Suprapubic skin (tissue), 4 donors: ENCODE measurements around the gene CYP46A1. TPM values are rescaled to one million over a fixed set of nuclear protein-coding genes. Genes with fewer than 3 reads are reported as not detected.

Experiments
- DNase-seq, 2 donors: peaks; one replicate each; pipeline ENCODE4 v3.0.0-alpha.2; 2019; ENCODE audit warnings: low spot score in 2 of 2
- H3K27ac ChIP-seq: fragments of 200-600 bp; sonication (generic); one replicate; pipeline ENCODE4 v1.5.1; 2019
- H3K27me3 ChIP-seq: fragments of 200-600 bp; sonication (generic); one replicate; pipeline ENCODE4 v1.5.1; 2019
- H3K36me3 ChIP-seq: fragments of 200-600 bp; sonication (generic); one replicate; pipeline ENCODE4 v1.5.1; 2019
- H3K4me1 ChIP-seq: fragments of 200-600 bp; sonication (generic); one replicate; pipeline ENCODE4 v1.5.1; 2019
- H3K4me3 ChIP-seq: fragments of 200-600 bp; sonication (generic); one replicate; pipeline ENCODE4 v1.5.1; 2019; ENCODE audit warnings: mild to moderate bottlenecking
- H3K9me3 ChIP-seq: fragments of 200-600 bp; sonication (generic); one replicate; pipeline ENCODE4 v1.5.1; 2019
- EP300 ChIP-seq: sonication (generic); formaldehyde crosslinking; IDR thresholded peaks from one replicate; pipeline ENCODE4 v1.6.1; 2017; ENCODE audit warnings: antibody characterized with exemption
- POLR2A ChIP-seq, 2 donors: fragments of 450-650 bp; IDR thresholded peaks; one replicate each; pipeline ENCODE4 v1.6.1; 2017; ENCODE audit warnings: antibody characterized with exemption in 2 of 2, mild to moderate bottlenecking in 2 of 2, moderate library complexity in 2 of 2
- POLR2AphosphoS5 ChIP-seq, 3 donors: sonication (generic); formaldehyde crosslinking; IDR thresholded peaks; one replicate each; pipeline ENCODE4 v1.6.1; 2017; ENCODE audit warnings: antibody characterized with exemption in 3 of 3
- WGBS: methylation state at CpG from one replicate; pipeline ENCODE4 v1.1.5; 2018; 5-methylcytosine and 5-hydroxymethylcytosine counted together
- total RNA-seq, 4 donors: library from RNA; depleted of rRNA; stranded (reverse); fragments of >200 nt; gene quantifications; one replicate each; pipeline ENCODE4 v1.1.0, GENCODE V29; 2016
- TF ChIP-seq, protein P1 (sequence below), 2 donors: fragments of 200-600 bp in 1 of 2; fragments of 450-650 bp in 1 of 2; sonication (generic) in 1 of 2; IDR thresholded peaks; one replicate each; pipeline ENCODE4 v1.5.1; 2016 to 2019; ENCODE audit warnings: antibody characterized with exemption in 2 of 2, mild to moderate bottlenecking in 1 of 2, moderate library complexity in 1 of 2

The CYP46A1 gene
- total RNA-seq, 4 donors from 2014 or later = 0.47 to 2.0 (median 1.0) TPM; not detected in 1

DNA sequence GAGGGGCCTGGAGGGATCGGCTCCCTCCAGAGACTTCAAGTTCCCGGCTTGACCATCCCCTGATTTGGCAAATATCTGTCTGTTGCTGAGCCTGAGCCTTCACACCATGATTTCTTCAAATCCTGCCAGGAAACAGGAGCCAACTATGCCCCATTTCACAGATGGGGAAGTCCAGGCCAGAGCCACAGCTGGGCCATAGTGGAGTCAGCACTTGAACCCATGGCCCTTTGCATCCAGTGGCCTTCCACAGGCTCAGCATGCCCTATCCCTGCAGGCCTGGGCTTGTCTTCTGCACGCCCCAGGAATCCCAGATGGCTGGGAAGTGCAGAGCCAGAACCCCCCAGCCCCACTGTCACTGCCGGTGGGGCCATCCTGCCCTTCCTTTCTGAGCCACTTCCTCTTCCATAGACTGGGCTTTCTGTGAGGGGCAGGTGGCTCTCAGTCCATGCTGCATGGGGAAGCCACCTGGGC is 44.9 kb downstream of the CYP46A1 start:
- no peak for TF ChIP-seq POLR2AphosphoS5 (IDR thresholded peaks at IDR 0.05)
- TF ChIP-seq EP300 = no peak
- TF ChIP-seq, protein P1, sequence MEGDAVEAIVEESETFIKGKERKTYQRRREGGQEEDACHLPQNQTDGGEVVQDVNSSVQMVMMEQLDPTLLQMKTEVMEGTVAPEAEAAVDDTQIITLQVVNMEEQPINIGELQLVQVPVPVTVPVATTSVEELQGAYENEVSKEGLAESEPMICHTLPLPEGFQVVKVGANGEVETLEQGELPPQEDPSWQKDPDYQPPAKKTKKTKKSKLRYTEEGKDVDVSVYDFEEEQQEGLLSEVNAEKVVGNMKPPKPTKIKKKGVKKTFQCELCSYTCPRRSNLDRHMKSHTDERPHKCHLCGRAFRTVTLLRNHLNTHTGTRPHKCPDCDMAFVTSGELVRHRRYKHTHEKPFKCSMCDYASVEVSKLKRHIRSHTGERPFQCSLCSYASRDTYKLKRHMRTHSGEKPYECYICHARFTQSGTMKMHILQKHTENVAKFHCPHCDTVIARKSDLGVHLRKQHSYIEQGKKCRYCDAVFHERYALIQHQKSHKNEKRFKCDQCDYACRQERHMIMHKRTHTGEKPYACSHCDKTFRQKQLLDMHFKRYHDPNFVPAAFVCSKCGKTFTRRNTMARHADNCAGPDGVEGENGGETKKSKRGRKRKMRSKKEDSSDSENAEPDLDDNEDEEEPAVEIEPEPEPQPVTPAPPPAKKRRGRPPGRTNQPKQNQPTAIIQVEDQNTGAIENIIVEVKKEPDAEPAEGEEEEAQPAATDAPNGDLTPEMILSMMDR (IDR thresholded peaks at IDR 0.05) = no peak
- TF ChIP-seq POLR2A (IDR thresholded peaks at IDR 0.05) = no peak
- Histone ChIP-seq H3K4me3 (no peak overlapping the region), H3K9me3 (no peaks in the 10 kb centered on the region), H3K36me3 (no peaks in the 10 kb centered on the region), H3K4me1 (peaks cover 15% of the 10 kb centered on the region), H3K27me3 (peaks cover 42% of the 10 kb centered on the region), H3K27ac (no peak overlapping the region)
- DNase-seq = peak; percentile 42 to 56
- WGBS = 64% methylated on average over 4 of the region's 4 CpGs

DNA sequence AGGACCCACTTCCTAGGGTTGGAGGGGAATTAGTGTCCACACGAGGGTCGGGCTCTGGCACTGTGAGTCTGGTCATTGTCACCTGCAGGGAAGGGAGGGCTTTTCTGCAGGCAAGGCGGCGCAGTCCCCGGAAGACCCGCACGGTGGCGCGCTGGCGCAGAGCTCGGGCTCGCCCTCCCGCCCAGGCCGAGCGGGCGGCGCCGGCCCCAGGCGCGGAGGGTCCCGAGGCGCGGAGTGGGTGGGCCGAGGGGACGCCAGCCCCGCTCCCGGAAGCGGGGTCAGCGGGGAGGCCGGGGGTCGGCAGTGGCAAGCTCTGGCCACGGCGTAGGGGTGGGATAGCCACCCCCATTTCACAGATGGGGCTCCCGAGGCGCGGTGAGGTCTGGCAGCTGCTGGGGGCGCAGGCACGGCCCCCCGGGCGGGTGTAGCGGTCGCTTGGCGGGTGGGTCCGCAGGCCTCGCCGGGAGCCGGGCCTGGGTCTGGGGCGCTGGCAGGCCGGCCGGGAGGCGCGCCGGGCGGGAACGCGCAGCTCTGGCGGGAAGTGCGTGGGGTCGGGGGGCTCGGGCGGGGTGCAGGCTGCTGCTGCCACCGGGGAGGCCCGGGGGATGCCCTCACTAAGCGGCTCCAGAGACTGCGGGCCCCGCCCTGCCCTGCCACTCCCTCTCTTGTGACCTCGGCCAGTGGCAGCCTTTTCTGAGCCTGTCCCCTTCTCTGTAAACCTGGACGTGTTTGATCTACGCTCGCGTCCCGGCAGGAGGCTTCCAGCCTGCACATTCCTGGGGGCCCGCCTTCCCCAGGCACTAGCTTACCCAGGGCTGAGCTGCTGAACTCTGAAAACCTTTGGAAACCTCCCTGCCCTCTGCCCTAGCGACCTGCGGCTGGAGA is 46.1 kb downstream of the CYP46A1 start:
- H3K9me3 ChIP-seq = no peaks in the 10 kb centered on the region
- H3K4me3 ChIP-seq = peak overlapping the region; percentile 58
- H3K27ac ChIP-seq = no peak overlapping the region
- no peaks in the 10 kb centered on the region for H3K36me3 ChIP-seq
- peak; percentile 79 to 80 for DNase-seq
- TF ChIP-seq, protein P1 (IDR thresholded peaks at IDR 0.05) = peak; percentile 75 to 96
- TF ChIP-seq EP300 = no peak
- whole genome bisulfite sequencing = no CpG with 5 or more reads among the region's 75 CpGs
- peaks cover 24% of the 10 kb centered on the region for H3K4me1 ChIP-seq
- H3K27me3 ChIP-seq = peaks cover 46% of the 10 kb centered on the region

DNA sequence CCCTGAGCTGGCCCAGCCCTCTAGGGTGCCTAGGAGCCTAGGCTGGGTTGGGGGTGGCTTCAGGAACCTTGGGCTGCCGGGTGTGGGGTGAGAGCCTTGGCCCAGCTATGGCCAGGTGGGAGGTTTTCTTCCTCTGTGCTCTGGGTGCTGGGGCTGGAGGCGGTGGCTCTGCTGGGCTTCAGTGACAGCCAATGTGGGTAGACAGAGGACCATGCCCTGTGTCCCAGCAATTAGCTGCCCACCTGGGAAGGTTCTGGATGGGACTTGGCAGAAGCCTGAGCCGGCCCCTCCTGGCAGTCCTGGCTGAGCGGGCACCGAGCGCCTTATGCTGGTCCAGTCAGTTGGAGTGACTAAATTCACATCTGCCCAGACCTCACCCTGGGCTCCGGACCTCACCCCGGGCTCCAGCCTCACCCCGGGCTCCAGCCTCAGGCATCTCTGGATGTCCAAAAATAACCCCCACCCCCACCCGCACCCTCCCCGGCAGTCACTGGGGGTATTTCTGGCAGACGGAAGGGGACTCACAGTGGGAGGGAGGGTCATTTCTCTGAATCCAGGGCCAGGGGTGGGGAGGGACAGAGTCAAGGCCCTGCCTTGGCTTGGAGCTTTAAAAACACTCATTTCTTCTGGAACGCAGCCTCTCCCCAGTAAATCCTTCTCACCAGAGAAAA is 46.9 kb downstream of the CYP46A1 start:
- H3K27ac ChIP-seq = no peak overlapping the region
- no peak for TF ChIP-seq POLR2A (IDR thresholded peaks at IDR 0.05)
- no peak for TF ChIP-seq POLR2AphosphoS5 (IDR thresholded peaks at IDR 0.05)
- no peak for TF ChIP-seq EP300
- TF ChIP-seq, protein P1 (IDR thresholded peaks at IDR 0.05) = no peak
- peaks cover 28% of the 10 kb centered on the region for H3K4me1 ChIP-seq
- peak; percentile 59 to 77 for DNase-seq
- H3K27me3 ChIP-seq = peaks cover 46% of the 10 kb centered on the region
- no peak overlapping the region for H3K4me3 ChIP-seq
- no peaks in the 10 kb centered on the region for H3K9me3 ChIP-seq
- 82% methylated on average over 6 of the region's 13 CpGs for WGBS
- H3K36me3 ChIP-seq = no peaks in the 10 kb centered on the region

DNA sequence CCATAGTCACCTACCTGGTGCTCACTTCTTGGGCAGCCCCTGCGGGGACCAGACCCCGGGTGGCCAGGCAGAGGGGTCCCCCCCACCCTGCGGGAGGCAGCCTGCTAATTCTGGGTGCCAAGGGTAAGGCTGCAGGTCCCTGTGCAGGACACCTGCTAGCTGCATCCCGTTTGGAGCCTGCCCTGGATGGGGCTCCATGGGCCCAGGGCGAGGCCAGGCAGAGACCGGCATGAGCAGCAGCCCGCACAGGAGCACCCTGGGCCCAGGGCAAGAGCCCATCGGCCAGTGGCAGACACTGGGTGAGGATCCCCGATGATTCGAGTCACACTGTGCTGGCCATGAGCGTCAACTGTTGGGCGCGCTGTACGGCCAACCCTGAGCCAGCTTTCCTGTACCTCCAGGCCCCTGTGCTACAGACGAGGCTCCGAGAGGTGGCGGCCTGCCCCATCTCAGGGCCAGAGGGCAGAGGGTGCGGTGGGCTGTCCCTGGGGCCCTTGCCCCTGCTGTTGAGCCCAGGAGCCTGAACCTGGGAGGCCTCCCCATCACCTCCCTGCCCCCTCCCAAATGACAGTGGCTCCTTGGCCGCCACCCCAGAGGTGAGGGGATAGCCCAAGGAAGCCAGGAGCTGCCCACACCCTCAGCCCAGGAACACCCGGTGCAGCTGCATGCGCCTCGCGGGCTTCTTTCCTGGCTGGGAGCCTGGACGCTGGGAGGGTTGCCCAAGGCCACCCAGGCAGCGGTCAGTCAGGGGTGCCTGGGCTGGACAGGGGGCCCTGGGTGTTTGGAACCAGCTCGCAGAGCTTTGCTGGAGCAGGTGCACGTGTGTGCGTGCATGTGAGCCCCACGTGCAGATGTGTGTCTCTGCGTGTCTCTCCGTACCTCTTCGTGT is 47.7 kb downstream of the CYP46A1 start:
- TF ChIP-seq EP300 (no peak), POLR2AphosphoS5 (IDR thresholded peaks at IDR 0.05) (no peak), POLR2A (IDR thresholded peaks at IDR 0.05) (no peak)
- TF ChIP-seq, protein P1 (IDR thresholded peaks at IDR 0.05) = no peak
- DNase-seq = peak; percentile 55 to 76
- peaks cover 29% of the 10 kb centered on the region for H3K4me1 ChIP-seq

More for the DNA sequence above, 47.7 kb downstream of the CYP46A1 start:
- no peak overlapping the region for H3K27ac ChIP-seq
- H3K9me3 ChIP-seq = no peaks in the 10 kb centered on the region
- WGBS = 84% methylated on average over 13 of the region's 32 CpGs
- H3K4me3 ChIP-seq = no peak overlapping the region
- no peaks in the 10 kb centered on the region for H3K36me3 ChIP-seq
- H3K27me3 ChIP-seq = peaks cover 42% of the 10 kb centered on the region
